DMS 273 (cell line): ENCODE measurements around the gene PPM1D.

Experiments
- DNase-seq: peaks from one replicate; lab custom pipeline; 2025; ENCODE audit not compliant: unreplicated experiment; lab: John Stamatoyannopoulos, UW

PPM1D gene

GRCh38 chr17:60618080-60618479, 18.1 kb downstream of the PPM1D start:
- no peak for DNase-seq

- no peak for DNase-seq
Measured at GRCh38 chr17:60618854-60619526, 19.0 kb downstream of the PPM1D start.

GRCh38 chr17:60622961-60623360, 23.0 kb downstream of the PPM1D start:
- DNase-seq, result no peak

GRCh38 chr17:60623415-60623814, 23.4 kb downstream of the PPM1D start:
- DNase-seq, result no peak

GRCh38 chr17:60627124-60627523, 27.1 kb downstream of the PPM1D start:
- DNase-seq, result no peak

- no peak for DNase-seq
Measured at GRCh38 chr17:60628252-60628889, 28.4 kb downstream of the PPM1D start.

GRCh38 chr17:60629120-60629519, 29.1 kb downstream of the PPM1D start:
- no peak for DNase-seq

GRCh38 chr17:60630352-60630751, 30.4 kb downstream of the PPM1D start:
- peak; percentile 74 for DNase-seq

- no peak for DNase-seq
Measured at GRCh38 chr17:60631119-60631518, 31.1 kb downstream of the PPM1D start.

- DNase-seq, result no peak
Measured at GRCh38 chr17:60637683-60638082, 37.7 kb downstream of the PPM1D start.

- DNase-seq, result no peak
Measured at GRCh38 chr17:60639019-60639330, 39.0 kb downstream of the PPM1D start.

- peak; percentile 44 for DNase-seq
Measured at GRCh38 chr17:60640503-60640902, 40.5 kb downstream of the PPM1D start.

- DNase-seq, result no peak
Measured at GRCh38 chr17:60641126-60641525, 41.1 kb downstream of the PPM1D start.

- DNase-seq, result peak; percentile 91
Measured at GRCh38 chr17:60641810-60642220, 41.8 kb downstream of the PPM1D start.

- no peak for DNase-seq
Measured at GRCh38 chr17:60645918-60646523, 46.0 kb downstream of the PPM1D start.

- no peak for DNase-seq
Measured at GRCh38 chr17:60646701-60647100, 46.7 kb downstream of the PPM1D start.

GRCh38 chr17:60647705-60648104, 47.7 kb downstream of the PPM1D start:
- DNase-seq, result no peak

GRCh38 chr17:60652454-60653247, 52.7 kb downstream of the PPM1D start:
- DNase-seq, result no peak

GRCh38 chr17:60653569-60653968, 53.6 kb downstream of the PPM1D start:
- no peak for DNase-seq

GRCh38 chr17:60656499-60656898, 56.5 kb downstream of the PPM1D start:
- no peak for DNase-seq

GRCh38 chr17:60659156-60659555, 59.2 kb downstream of the PPM1D start:
- no peak for DNase-seq

- DNase-seq, result no peak
Measured at GRCh38 chr17:60661489-60661888, 61.5 kb downstream of the PPM1D start.
